WTC11 (cell line): ENCODE measurements around the gene GLIPR1. TPM values are rescaled to one million over a fixed set of nuclear protein-coding genes. Genes with fewer than 3 reads are reported as not detected.

Source experiments
- ATAC-seq: fragments of 200-7000 bp; cut with Tn5 transposase; 2 replicates; pipeline ENCODE4 v1.10.0; 2021; ENCODE audit warnings: mild to moderate bottlenecking, moderate library complexity
- CTCF ChIA-PET: fragments of 300-600 bp; sonication (Branson Sonifier 250); formaldehyde crosslinking; loops from one replicate; lab custom pipeline; 2021; ENCODE audit warnings: antibody characterized with exemption; lab: Charles Lee
- POLR2A ChIA-PET: fragments of 350-600 bp; sonication (Branson Sonifier 250); formaldehyde crosslinking; loops from one replicate; lab custom pipeline; 2021; ENCODE audit warnings: antibody characterized with exemption; lab: Charles Lee
- DNase-seq: peaks from one replicate; pipeline ENCODE4 v3.0.0; 2021; ENCODE audit warnings: low spot score
- H3K27ac Mint-ChIP-seq: 2 replicates; pipeline ENCODE4 v1.8.0; 2021; ENCODE audit warnings: mixed read lengths
- H3K27me3 Mint-ChIP-seq: 2 replicates; pipeline ENCODE4 v1.8.0; 2021; ENCODE audit warnings: low read depth, mild to moderate bottlenecking, moderate library complexity, mixed read lengths
- H3K36me3 Mint-ChIP-seq: 2 replicates; pipeline ENCODE4 v1.8.0; 2021; ENCODE audit warnings: mixed read lengths
- H3K4me1 Mint-ChIP-seq: 2 replicates; pipeline ENCODE4 v1.8.0; 2022; ENCODE audit warnings: mixed read lengths
- H3K4me3 Mint-ChIP-seq: 2 replicates; pipeline ENCODE4 v1.8.0; 2021; ENCODE audit warnings: mild to moderate bottlenecking, moderate library complexity, mixed read lengths
- H3K9me3 Mint-ChIP-seq: 2 replicates; pipeline ENCODE4 v1.8.0; 2021; ENCODE audit warnings: mixed read lengths
- CREB1 ChIP-seq: sonication (generic); formaldehyde crosslinking; IDR thresholded peaks from 2 replicates; pipeline ENCODE4 v1.8.0; 2023; ENCODE audit warnings: mild to moderate bottlenecking, missing genetic modification reagents
- ELF4 ChIP-seq: sonication (generic); formaldehyde crosslinking; IDR thresholded peaks from 2 replicates; pipeline ENCODE4 v1.8.1; 2022; ENCODE audit warnings: low read depth, mild to moderate bottlenecking, moderate library complexity, missing genetic modification reagents
- HMGA2 ChIP-seq: fragments of 250-450 bp; sonication (Bioruptor Pico); IDR thresholded peaks from 2 replicates; pipeline ENCODE4 v1.4.0; 2021; ENCODE audit warnings: mild to moderate bottlenecking, moderate library complexity
- KAT7 ChIP-seq: sonication (generic); formaldehyde crosslinking; IDR thresholded peaks from 2 replicates; pipeline ENCODE4 v1.8.1; 2023; ENCODE audit warnings: missing genetic modification reagents, mild to moderate bottlenecking, borderline replicate concordance
- MYBL2 ChIP-seq: sonication (generic); formaldehyde crosslinking; IDR thresholded peaks from 2 replicates; pipeline ENCODE4 v1.8.1; 2023; ENCODE audit warnings: mild to moderate bottlenecking, moderate library complexity, missing genetic modification reagents
- NFE2L1 ChIP-seq: sonication (generic); formaldehyde crosslinking; IDR thresholded peaks from 2 replicates; pipeline ENCODE4 v1.8.1; 2023; ENCODE audit warnings: missing genetic modification reagents
- RELA ChIP-seq: sonication (generic); formaldehyde crosslinking; IDR thresholded peaks from 2 replicates; pipeline ENCODE4 v1.8.1; 2022; ENCODE audit warnings: missing genetic modification reagents, mild to moderate bottlenecking, borderline replicate concordance
- SMAD4 ChIP-seq: sonication (generic); formaldehyde crosslinking; IDR thresholded peaks from 2 replicates; pipeline ENCODE4 v1.8.0; 2022; ENCODE audit warnings: mild to moderate bottlenecking, missing genetic modification reagents
- SOX15 ChIP-seq: fragments of 250-450 bp; sonication (Bioruptor Pico); IDR thresholded peaks from 2 replicates; pipeline ENCODE4 v1.9.0; 2021; ENCODE audit warnings: mild to moderate bottlenecking
- TCF7 ChIP-seq: sonication (generic); formaldehyde crosslinking; IDR thresholded peaks from 2 replicates; pipeline ENCODE4 v1.8.0; 2022; ENCODE audit warnings: mild to moderate bottlenecking, low read depth, missing genetic modification reagents, moderate library complexity
- ZNF232 ChIP-seq: sonication (generic); formaldehyde crosslinking; IDR thresholded peaks from 2 replicates; pipeline ENCODE4 v1.8.0; 2022; ENCODE audit warnings: mild to moderate bottlenecking, missing genetic modification reagents
- ZNF263 ChIP-seq: sonication (generic); formaldehyde crosslinking; IDR thresholded peaks from 2 replicates; pipeline ENCODE4 v1.8.1; 2022; ENCODE audit warnings: low read depth, mild to moderate bottlenecking, moderate library complexity, missing genetic modification reagents
- ZNF317 ChIP-seq: sonication (generic); formaldehyde crosslinking; IDR thresholded peaks from 2 replicates; pipeline ENCODE4 v1.8.1; 2023; ENCODE audit warnings: low read depth, mild to moderate bottlenecking, moderate library complexity, missing genetic modification reagents, borderline replicate concordance
- total RNA-seq: library from RNA; stranded (reverse); gene quantifications from 3 replicates; pipeline ENCODE4 v1.2.3, GENCODE V29; 2021
- TF ChIP-seq, protein P1 (sequence below): sonication (generic); formaldehyde crosslinking; IDR thresholded peaks from 2 replicates; pipeline ENCODE4 v1.8.1; 2022; ENCODE audit warnings: low read depth, mild to moderate bottlenecking, moderate library complexity, missing genetic modification reagents, borderline replicate concordance
- TF ChIP-seq, protein P2 (sequence below): fragments of 250-450 bp; sonication (Bioruptor Pico); IDR thresholded peaks from 2 replicates; pipeline ENCODE4 v2.1.2; 2022; ENCODE audit warnings: mild to moderate bottlenecking, moderate library complexity
- TF ChIP-seq, protein P3 (sequence below): fragments of 250-450 bp; sonication (Bioruptor Pico); IDR thresholded peaks from 2 replicates; pipeline ENCODE4 v1.9.0; 2021; ENCODE audit warnings: mild to moderate bottlenecking
- TF ChIP-seq, protein P4 (sequence below): fragments of 250-450 bp; sonication (Bioruptor Pico); IDR thresholded peaks from 2 replicates; pipeline ENCODE4 v1.9.0; 2021; ENCODE audit warnings: mild to moderate bottlenecking, borderline replicate concordance
- TF ChIP-seq, protein P5 (sequence below): fragments of 250-450 bp; sonication (Bioruptor Pico); IDR thresholded peaks from 2 replicates; pipeline ENCODE4 v1.8.0; 2021; ENCODE audit warnings: mild to moderate bottlenecking

The GLIPR1 gene
- total RNA-seq, 1 experiment from 2014 or later: 0.28 TPM

DNA sequence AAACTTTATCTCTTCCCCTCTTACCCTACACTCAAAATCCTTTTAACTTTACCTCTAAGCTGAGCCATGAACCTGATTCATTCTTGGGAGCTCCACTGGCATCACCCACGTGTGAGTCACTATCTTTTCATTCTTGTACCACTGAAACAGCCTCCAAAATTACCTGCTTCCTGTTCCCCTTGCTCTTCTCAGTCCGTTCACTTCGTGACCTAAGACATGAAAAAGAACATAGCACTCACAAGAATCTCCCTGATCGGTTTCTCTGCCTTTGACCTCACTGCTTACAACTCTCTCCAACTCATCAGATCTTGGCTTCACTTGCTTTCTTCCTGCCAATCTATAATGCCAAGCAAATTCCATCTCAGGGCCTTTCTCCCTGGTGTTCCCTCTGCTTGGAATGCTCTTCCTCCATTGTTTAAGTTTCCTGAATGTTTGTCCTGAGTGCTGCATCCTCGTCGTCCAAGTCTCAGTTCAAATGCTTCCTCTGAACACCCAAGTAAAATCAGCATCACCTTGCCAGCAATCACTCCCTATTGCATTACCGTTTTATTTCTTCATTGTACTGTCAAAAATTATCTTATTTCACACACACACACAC, 9.2 kb downstream of the GLIPR1 start (continued):
- TF ChIP-seq, protein P1, sequence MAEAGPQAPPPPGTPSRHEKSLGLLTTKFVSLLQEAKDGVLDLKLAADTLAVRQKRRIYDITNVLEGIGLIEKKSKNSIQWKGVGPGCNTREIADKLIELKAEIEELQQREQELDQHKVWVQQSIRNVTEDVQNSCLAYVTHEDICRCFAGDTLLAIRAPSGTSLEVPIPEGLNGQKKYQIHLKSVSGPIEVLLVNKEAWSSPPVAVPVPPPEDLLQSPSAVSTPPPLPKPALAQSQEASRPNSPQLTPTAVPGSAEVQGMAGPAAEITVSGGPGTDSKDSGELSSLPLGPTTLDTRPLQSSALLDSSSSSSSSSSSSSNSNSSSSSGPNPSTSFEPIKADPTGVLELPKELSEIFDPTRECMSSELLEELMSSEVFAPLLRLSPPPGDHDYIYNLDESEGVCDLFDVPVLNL: no peak
- TF ChIP-seq, protein P2, sequence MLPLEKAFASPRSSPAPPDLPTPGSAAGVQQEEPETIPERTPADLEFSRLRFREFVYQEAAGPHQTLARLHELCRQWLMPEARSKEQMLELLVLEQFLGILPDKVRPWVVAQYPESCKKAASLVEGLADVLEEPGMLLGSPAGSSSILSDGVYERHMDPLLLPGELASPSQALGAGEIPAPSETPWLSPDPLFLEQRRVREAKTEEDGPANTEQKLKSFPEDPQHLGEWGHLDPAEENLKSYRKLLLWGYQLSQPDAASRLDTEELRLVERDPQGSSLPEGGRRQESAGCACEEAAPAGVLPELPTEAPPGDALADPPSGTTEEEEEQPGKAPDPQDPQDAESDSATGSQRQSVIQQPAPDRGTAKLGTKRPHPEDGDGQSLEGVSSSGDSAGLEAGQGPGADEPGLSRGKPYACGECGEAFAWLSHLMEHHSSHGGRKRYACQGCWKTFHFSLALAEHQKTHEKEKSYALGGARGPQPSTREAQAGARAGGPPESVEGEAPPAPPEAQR (CRISPR knock-in tag): no peak
- no peak for TF ChIP-seq HMGA2 (CRISPR knock-in tag)
- TF ChIP-seq ZNF263 (CRISPR knock-in tag): no peak
- TF ChIP-seq, protein P3, sequence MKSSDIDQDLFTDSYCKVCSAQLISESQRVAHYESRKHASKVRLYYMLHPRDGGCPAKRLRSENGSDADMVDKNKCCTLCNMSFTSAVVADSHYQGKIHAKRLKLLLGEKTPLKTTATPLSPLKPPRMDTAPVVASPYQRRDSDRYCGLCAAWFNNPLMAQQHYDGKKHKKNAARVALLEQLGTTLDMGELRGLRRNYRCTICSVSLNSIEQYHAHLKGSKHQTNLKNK (CRISPR knock-in tag): no peak
- no peak for TF ChIP-seq CREB1 (CRISPR knock-in tag)
- TF ChIP-seq ELF4 (CRISPR knock-in tag): no peak
- no peak for TF ChIP-seq RELA (CRISPR knock-in tag)
- TF ChIP-seq NFE2L1 (CRISPR knock-in tag): no peak
- no peak for TF ChIP-seq SMAD4

DNA sequence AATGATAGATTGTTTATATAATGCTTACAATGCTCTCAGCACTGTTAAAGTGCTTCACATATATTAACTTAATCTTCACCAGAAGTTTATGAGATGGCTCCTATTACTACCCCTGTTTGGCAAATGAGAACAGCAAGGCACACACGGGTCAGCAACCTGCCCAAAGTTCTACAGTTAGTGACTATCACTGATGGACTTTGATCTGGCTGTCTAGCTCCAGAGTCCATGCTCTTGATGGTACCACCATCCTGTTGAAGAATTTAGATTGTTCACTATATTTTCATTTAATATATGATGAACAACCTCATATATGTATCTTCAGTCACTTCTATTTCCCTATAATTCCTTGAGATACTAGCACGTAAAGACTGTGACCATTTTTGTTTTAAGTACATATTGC, 10.6 kb downstream of the GLIPR1 start:
- Mint-ChIP-seq H3K4me1 (peaks cover 15% of the 10 kb centered on the region), H3K4me3 (no peak overlapping the region), H3K27ac (no peak overlapping the region), H3K9me3 (no peaks in the 10 kb centered on the region), H3K36me3 (no peaks in the 10 kb centered on the region), H3K27me3 (no peaks in the 10 kb centered on the region)
- ChIA-PET CTCF (no interaction called here), POLR2A (interaction anchor here (0.5 to 0.7 kb wide), 2 partner anchors 93 to 152 kb away, joined by 3 to 4 read pairs; no protein-coding TSS in a partner anchor)
- ATAC-seq (no peak), DNase-seq (no peak)
- TF ChIP-seq SMAD4 (no peak), TCF7 (no peak), ZNF317 (CRISPR knock-in tag) (no peak), KAT7 (CRISPR knock-in tag) (no peak), ELF4 (CRISPR knock-in tag) (no peak), SOX15 (CRISPR knock-in tag) (no peak), MYBL2 (CRISPR knock-in tag) (no peak), ZNF232 (CRISPR knock-in tag) (no peak)
- TF ChIP-seq, protein P4, sequence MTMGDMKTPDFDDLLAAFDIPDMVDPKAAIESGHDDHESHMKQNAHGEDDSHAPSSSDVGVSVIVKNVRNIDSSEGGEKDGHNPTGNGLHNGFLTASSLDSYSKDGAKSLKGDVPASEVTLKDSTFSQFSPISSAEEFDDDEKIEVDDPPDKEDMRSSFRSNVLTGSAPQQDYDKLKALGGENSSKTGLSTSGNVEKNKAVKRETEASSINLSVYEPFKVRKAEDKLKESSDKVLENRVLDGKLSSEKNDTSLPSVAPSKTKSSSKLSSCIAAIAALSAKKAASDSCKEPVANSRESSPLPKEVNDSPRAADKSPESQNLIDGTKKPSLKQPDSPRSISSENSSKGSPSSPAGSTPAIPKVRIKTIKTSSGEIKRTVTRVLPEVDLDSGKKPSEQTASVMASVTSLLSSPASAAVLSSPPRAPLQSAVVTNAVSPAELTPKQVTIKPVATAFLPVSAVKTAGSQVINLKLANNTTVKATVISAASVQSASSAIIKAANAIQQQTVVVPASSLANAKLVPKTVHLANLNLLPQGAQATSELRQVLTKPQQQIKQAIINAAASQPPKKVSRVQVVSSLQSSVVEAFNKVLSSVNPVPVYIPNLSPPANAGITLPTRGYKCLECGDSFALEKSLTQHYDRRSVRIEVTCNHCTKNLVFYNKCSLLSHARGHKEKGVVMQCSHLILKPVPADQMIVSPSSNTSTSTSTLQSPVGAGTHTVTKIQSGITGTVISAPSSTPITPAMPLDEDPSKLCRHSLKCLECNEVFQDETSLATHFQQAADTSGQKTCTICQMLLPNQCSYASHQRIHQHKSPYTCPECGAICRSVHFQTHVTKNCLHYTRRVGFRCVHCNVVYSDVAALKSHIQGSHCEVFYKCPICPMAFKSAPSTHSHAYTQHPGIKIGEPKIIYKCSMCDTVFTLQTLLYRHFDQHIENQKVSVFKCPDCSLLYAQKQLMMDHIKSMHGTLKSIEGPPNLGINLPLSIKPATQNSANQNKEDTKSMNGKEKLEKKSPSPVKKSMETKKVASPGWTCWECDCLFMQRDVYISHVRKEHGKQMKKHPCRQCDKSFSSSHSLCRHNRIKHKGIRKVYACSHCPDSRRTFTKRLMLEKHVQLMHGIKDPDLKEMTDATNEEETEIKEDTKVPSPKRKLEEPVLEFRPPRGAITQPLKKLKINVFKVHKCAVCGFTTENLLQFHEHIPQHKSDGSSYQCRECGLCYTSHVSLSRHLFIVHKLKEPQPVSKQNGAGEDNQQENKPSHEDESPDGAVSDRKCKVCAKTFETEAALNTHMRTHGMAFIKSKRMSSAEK (CRISPR knock-in tag): no peak
- TF ChIP-seq, protein P3 (CRISPR knock-in tag): no peak
- TF ChIP-seq, protein P5, sequence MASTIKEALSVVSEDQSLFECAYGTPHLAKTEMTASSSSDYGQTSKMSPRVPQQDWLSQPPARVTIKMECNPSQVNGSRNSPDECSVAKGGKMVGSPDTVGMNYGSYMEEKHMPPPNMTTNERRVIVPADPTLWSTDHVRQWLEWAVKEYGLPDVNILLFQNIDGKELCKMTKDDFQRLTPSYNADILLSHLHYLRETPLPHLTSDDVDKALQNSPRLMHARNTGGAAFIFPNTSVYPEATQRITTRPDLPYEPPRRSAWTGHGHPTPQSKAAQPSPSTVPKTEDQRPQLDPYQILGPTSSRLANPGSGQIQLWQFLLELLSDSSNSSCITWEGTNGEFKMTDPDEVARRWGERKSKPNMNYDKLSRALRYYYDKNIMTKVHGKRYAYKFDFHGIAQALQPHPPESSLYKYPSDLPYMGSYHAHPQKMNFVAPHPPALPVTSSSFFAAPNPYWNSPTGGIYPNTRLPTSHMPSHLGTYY (CRISPR knock-in tag): no peak
- TF ChIP-seq, all 79 proteins: peak for 0
